ENCODE data around the gene PIK3R6. TPM values are rescaled to one million over a fixed set of nuclear protein-coding genes. Genes with fewer than 3 reads are reported as not detected.

PIK3R6 gene
- total and polyA plus RNA-seq, 2 experiments from 2014 or later = 0.11 to 0.24 TPM

- no peaks in the 10 kb centered on the region for H3K9me3 Mint-ChIP-seq
- Histone ChIP-seq H3K4me3 (no peak overlapping the region), H2AFZ (no peak overlapping the region), H3K27ac (ENCODE audit: low read depth) (no peak overlapping the region), H3F3A (replicated peaks; ENCODE audit: low read depth) (no peaks in the 10 kb centered on the region), H3K36me3 (ENCODE audit: insufficient read depth) (no peaks in the 10 kb centered on the region), H3K4me1 (ENCODE audit: insufficient read depth) (peaks cover 16% of the 10 kb centered on the region), H3K4me2 (no peak overlapping the region), H3K9me2 (ENCODE audit: insufficient read depth) (no peaks in the 10 kb centered on the region), H3K79me2 (replicated peaks; ENCODE audit: insufficient read depth) (no peaks in the 10 kb centered on the region), H3K27me3 (ENCODE audit: insufficient read depth) (no peaks in the 10 kb centered on the region), H4K20me1 (replicated peaks; ENCODE audit: insufficient read depth) (no peaks in the 10 kb centered on the region)
- H3K36me3 Mint-ChIP-seq (ENCODE audit: low read depth) = no peaks in the 10 kb centered on the region
- peaks cover 48% of the 10 kb centered on the region for H3K4me1 Mint-ChIP-seq
- no peak overlapping the region for H3K27ac Mint-ChIP-seq
- H3K27me3 Mint-ChIP-seq (ENCODE audit: insufficient read depth, low read depth, poor library complexity) = peaks cover 2% of the 10 kb centered on the region
- DNase-seq (ENCODE audit: low spot score) (no peak), ATAC-seq (no peak)
- no peak for TF ChIP-seq REST (IDR thresholded peaks at IDR 0.05; ENCODE audit: unreplicated experiment)
- no peak for TF ChIP-seq STAT1 (IDR thresholded peaks at IDR 0.05; ENCODE audit: unreplicated experiment)
- TF ChIP-seq EZH2 (IDR thresholded peaks at IDR 0.05; ENCODE audit: low read depth, unreplicated experiment) = no peak
- TF ChIP-seq CREB1 (CRISPR knock-in tag; IDR thresholded peaks at IDR 0.05; ENCODE audit: low read depth) = no peak
- TF ChIP-seq EZH2phosphoT487 (IDR thresholded peaks at IDR 0.05; ENCODE audit: unreplicated experiment) = no peak
- TF ChIP-seq POLR2AphosphoS5 (IDR thresholded peaks at IDR 0.05; ENCODE audit: low read depth) = no peak
- TF ChIP-seq ETS1 (IDR thresholded peaks at IDR 0.05) = no peak
- no peak for TF ChIP-seq NANOG (IDR thresholded peaks at IDR 0.05; ENCODE audit: borderline replicate concordance)
- no peak for TF ChIP-seq CTCF (conservative IDR thresholded peaks at IDR 0.05; ENCODE audit: low read depth in 2 of 2)
- TF ChIP-seq ZNF114 (CRISPR knock-in tag; IDR thresholded peaks at IDR 0.05) = no peak
- TF ChIP-seq JUNB (IDR thresholded peaks at IDR 0.05; ENCODE audit: unreplicated experiment) = no peak
- TF ChIP-seq ZNF331 (CRISPR knock-in tag; IDR thresholded peaks at IDR 0.05; ENCODE audit: low read depth) = no peak
- TF ChIP-seq ZNF462 (CRISPR knock-in tag; IDR thresholded peaks at IDR 0.05) = no peak
- no peak overlapping the region for H3K4me3 Mint-ChIP-seq
Observed at GRCh38 chr17:8896641-8897635, 29.5 kb upstream of the PIK3R6 start.
